HEK293 (cell line): ENCODE data around the gene GTF3C1.

Experiments used
- ZNF140 ChIP-seq: fragments of 450-650 bp; formaldehyde crosslinking; IDR thresholded peaks from 2 replicates; pipeline ENCODE4 v1.5.1; 2016; ENCODE audit warnings: missing biosample characterization, missing genetic modification characterization
- ZNF416 ChIP-seq: fragments of 450-650 bp; formaldehyde crosslinking; IDR thresholded peaks from 2 replicates; pipeline ENCODE4 v1.5.1; 2016; ENCODE audit warnings: missing biosample characterization, missing genetic modification characterization

GRCh38 chr16:27465483-27465879, 84.2 kb downstream of the GTF3C1 start:
- TF ChIP-seq ZNF140 (tag by site-specific recombination): no peak
- TF ChIP-seq ZNF416: no peak
